Vagina (tissue), 2 donors: Measurements from ENCODE around the gene PHACTR2.

Source experiments
- POLR2A ChIP-seq, 2 donors: fragments of 450-650 bp; IDR thresholded peaks; one replicate each; pipeline ENCODE4 v1.6.1; 2017; ENCODE audit warnings: antibody characterized with exemption in 2 of 2, mild to moderate bottlenecking in 2 of 2, moderate library complexity in 2 of 2
- TF ChIP-seq, protein P1 (sequence below), 3 experiments: fragments of 450-650 bp in 2 of 3; fragments of 200-600 bp in 1 of 3; sonication (generic) in 1 of 3; IDR thresholded peaks; one replicate each; pipeline ENCODE4 v1.5.1; 2017 to 2019; ENCODE audit warnings: antibody characterized with exemption in 3 of 3, mild to moderate bottlenecking in 2 of 3, moderate library complexity in 2 of 3

GRCh38 chr6:143682805-143683204 lies 5.0 kb downstream of the PHACTR2 start:
- TF ChIP-seq, protein P1, sequence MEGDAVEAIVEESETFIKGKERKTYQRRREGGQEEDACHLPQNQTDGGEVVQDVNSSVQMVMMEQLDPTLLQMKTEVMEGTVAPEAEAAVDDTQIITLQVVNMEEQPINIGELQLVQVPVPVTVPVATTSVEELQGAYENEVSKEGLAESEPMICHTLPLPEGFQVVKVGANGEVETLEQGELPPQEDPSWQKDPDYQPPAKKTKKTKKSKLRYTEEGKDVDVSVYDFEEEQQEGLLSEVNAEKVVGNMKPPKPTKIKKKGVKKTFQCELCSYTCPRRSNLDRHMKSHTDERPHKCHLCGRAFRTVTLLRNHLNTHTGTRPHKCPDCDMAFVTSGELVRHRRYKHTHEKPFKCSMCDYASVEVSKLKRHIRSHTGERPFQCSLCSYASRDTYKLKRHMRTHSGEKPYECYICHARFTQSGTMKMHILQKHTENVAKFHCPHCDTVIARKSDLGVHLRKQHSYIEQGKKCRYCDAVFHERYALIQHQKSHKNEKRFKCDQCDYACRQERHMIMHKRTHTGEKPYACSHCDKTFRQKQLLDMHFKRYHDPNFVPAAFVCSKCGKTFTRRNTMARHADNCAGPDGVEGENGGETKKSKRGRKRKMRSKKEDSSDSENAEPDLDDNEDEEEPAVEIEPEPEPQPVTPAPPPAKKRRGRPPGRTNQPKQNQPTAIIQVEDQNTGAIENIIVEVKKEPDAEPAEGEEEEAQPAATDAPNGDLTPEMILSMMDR (IDR thresholded peaks at IDR 0.05), result no peak
- no peak for TF ChIP-seq POLR2A (IDR thresholded peaks at IDR 0.05)
